Measurements from ENCODE around the gene CCDC157.
"Not testable (repeated sequence)": the region's sequence is repeated elsewhere in the genome, so short reads cannot be mapped to it uniquely, and the experiment has no call there.

Gene CCDC157

GRCh38 chr22:30392661-30393321, 36.0 kb downstream of the CCDC157 start:
- DNase-seq (ENCODE audit: low spot score) = peak; percentile 67

DNA sequence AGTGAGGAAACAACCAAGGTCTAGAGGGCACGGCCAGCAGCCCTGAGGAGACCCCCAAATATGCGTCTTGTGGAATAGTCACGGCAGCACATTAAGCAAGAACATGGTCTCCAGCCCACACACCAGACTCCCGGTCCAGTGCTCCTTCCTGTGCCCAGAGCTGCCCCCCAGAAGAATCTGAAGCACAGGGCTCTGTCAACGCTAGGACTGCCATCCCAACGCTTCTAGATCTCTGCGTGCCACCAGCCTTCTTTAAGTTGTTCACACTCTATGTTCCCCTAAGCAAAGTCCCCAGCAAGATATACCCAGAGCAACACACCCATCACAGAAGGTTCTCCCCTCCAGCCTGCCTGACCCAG, 36.5 kb downstream of the CCDC157 start:
- DNase-seq (ENCODE audit: low spot score) = no peak

DNA sequence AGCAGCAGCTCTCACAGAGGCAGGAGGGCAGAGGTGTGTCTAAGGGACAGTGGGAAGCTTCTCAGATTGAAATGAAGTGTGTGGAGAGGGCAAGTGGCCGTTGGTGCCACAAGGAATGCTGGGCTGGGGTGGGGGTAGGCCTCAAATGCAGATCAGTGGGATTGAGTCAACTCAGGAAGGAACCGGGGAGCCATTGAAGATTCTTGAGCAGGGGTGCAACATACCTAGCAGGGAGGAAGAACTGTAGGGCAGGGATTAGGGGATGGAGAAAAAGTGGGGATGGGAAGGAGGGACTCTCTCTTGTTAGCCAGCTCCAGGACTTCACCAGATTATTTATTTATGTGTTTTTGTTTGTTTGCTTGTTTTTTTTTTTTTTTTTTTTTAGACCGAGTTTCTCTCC, 37.1 kb downstream of the CCDC157 start:
- no peak for DNase-seq (ENCODE audit: low spot score)

DNA sequence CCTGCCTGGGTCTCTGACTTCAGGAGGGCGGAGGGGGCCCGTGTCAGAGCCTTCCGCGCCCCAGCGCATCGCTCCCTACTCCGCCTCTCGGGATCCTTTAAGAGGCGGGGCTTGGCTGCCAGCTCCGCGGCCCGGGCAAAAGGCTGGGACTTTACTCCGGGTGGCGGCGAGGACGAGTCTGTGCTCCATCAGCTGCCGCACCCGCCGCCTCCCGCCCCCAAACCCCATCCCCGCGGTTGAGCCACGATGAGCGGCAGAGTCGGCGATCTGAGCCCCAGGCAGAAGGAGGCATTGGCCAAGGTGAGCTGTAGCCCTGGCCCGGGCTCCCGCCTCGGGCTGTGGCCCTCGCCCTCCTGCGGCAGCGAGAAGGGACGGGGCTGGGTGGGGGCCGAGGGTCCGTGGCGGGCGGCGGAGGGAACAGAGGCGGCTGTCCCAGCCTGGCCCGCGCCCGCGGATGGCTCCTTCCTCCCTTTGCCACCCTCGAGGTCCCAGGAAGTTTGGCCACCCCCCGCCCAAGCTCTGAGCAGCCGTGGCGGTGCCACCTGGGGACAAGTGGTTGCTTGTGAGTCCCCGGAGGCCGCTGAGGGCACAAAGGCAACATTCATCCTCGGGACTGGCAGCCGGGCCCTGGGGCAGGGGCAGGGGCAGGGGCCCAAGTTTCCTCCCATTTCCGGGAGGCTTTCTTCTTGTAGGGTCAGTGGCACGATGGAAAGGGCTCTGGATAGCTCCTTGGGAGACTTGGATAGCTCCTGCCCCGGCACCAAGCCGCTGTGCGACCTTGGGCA, 40.3 kb downstream of the CCDC157 start, which contains the start of gene SEC14L2:
Gene SEC14L2 (plus strand): TSS at position 148 of the 785 bp plus-strand sequence. CDS start 99 bp downstream, at position 247.
- peak; percentile 70 for DNase-seq (ENCODE audit: low spot score)

- no peak for DNase-seq (ENCODE audit: low spot score)
These were observed 41.1 kb downstream of the CCDC157 start for GRCh38 chr22:30397656-30398635.

DNA sequence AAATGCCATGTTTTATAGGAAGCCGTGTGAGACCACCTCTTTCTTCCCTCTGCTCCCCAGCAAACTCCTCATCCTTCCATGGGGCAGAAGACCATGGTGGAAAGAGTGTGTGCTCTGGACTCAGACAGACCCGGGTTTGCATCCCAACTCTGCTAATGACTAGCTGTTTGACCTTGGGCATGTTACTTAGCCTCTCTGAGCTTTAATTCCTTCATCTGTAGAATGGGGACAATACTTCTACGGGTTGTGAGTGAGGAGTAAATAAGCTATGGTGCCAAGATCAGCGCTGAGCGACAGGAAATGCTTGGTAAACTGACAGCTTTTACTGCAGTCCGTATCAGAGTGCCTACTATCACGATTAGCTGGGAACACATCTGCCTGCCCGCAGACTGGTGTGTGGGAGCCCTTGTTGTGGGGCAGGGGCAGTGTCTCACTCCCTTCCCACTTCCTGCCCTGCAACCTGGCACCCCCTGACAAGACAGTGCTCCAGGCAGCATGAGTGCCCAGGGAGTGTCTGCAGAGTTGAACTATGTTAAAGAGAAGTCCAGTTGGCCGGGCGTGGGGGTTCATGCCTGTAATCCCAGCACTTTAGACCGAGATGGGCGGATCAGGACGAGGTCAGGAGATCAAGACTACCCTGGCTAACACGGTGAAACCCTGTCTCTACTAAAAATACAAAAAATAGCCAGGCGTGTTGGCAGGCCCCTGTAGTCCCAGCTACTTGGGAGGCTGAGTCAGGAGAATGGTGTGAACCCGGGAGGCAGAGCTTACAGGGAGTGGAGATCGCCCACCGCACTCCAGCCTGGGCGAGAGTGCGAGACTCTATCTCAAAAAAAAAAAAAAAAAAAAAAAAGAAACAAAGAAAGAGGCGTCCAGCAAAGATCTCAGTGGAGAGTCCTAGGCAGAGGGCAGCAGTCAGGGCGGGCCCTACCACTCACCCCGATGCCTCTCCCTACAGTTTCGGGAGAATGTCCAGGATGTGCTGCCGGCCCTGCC, 42.2 kb downstream of the CCDC157 start:
- DNase-seq (ENCODE audit: low spot score) = no peak

DNA sequence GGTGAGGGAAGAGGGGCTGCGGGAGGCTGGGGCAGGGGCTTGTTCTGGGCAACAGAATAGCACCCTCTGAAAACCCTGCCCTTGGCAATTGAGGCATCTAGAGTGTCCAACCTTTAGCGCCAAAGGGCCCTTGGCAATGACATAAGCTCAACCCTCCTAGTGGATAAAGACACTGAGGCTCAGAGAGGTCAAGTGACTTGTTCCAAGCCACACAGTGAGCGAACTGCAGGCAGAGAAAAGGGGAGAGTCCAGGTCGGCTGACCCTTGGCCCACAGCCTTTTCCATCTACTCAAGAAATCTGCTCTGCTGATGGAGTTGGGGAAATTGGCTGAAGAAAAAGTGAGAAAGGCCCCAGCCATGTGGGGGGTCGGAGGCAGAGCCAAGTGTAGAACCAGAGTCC, 42.9 kb downstream of the CCDC157 start:
- DNase-seq (ENCODE audit: low spot score) = no peak

- no peak for DNase-seq (ENCODE audit: low spot score)
These were observed 43.4 kb downstream of the CCDC157 start for GRCh38 chr22:30400159-30400558.

- DNase-seq (ENCODE audit: low spot score) = not testable (repeated sequence)
These were observed 44.2 kb downstream of the CCDC157 start for GRCh38 chr22:30401024-30401423.

DNA sequence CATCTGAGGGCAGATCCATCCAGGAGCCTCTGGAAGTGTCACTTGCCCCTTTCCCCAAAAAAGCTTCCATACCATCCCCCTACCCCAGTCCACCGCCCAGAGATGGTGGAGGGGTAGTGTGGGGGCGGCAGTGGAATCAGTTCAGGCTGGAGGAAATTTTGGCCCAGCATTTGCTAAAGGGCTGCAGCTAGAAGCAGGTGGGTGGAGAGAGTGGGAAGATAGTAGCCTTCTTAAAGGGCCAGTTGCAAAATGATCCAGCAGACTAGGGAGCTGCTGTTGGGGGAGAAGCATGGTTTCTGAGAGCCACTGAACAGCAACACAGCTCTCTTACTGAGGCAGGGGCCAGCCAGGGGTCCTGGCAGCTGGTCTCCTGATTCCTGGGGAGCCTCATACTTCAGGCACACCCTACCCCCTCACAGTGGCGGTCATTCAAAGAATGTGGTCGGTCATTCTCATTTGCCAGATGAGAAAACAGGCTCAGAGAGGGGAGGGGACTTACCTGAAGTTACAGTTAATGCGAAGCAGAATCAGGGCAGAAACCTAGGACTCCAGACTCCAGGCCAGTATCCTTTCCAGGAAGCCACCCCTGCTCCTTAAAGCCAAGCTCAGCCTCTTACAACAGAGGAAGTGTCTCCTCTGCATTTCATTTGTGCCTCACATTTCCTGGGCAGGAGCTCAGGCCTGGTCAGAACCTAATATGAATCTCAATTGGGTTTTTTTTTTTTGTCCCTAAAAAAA, 45.4 kb downstream of the CCDC157 start:
- no peak for DNase-seq (ENCODE audit: low spot score)

GRCh38 chr22:30402766-30403104, 45.9 kb downstream of the CCDC157 start:
- DNase-seq (ENCODE audit: low spot score) = not testable (repeated sequence)

GRCh38 chr22:30404307-30404706, 47.5 kb downstream of the CCDC157 start:
- DNase-seq (ENCODE audit: low spot score) = no peak

- DNase-seq (ENCODE audit: low spot score) = no peak
These were observed 48.9 kb downstream of the CCDC157 start for GRCh38 chr22:30405731-30406130.

- DNase-seq (ENCODE audit: low spot score) = no peak
These were observed 49.6 kb downstream of the CCDC157 start for GRCh38 chr22:30406400-30406799.

DNA sequence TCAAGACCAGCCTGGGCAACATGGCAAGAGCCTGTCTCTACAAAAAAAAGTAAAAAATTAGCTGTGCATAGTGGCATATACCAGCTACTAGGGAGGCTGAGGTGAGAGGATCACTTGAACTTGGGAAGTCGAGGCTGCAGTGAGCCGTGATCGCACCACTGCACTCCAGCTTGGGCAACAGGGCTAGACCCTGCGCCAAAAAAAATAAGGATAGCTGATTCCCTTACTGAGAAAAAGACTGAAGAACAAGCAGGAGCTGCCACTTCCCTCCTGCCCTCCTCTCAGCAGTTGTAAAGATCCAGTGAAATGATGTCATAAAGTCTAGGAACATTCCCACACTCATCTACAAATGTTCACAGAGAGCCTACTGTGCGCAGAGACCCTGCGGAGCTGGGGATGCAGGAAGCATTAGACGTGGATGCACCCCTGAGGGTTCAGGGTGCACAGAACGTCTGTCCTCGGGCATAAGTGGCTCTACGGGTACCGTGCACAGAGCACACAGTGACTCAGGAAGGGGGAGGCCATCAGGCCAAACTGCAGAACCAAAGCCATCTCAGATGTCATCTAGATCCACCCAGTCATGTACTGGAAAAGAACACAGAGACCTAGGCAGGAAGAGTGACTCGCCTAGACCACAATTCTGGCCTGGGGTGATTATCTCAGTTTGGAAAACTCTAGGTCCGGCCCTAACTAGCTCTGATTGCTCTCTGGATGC, 51.7 kb downstream of the CCDC157 start:
- DNase-seq (ENCODE audit: low spot score) = no peak

DNA sequence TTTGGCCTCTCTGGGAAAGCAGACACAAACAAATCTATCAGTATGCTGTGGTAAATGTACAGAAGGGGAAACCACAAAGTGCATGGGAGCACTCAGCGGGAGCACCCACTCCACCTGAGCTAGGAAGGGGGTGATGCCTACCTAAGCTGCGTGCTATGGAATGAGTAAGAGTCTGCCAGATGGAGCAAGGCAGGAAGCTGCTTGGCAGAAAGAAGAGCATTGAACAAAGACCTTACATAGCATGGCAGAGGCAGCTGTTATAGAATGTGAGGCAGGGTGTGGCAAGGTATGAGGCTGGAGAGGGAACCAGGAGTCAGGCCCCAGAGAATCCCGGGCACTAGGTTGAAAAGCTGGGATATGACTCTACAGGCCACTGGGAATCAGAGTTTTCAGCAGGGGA, 55.0 kb downstream of the CCDC157 start:
- DNase-seq (ENCODE audit: low spot score) = no peak

GRCh38 chr22:30413001-30413400, 56.2 kb downstream of the CCDC157 start:
- no peak for DNase-seq (ENCODE audit: low spot score)

DNA sequence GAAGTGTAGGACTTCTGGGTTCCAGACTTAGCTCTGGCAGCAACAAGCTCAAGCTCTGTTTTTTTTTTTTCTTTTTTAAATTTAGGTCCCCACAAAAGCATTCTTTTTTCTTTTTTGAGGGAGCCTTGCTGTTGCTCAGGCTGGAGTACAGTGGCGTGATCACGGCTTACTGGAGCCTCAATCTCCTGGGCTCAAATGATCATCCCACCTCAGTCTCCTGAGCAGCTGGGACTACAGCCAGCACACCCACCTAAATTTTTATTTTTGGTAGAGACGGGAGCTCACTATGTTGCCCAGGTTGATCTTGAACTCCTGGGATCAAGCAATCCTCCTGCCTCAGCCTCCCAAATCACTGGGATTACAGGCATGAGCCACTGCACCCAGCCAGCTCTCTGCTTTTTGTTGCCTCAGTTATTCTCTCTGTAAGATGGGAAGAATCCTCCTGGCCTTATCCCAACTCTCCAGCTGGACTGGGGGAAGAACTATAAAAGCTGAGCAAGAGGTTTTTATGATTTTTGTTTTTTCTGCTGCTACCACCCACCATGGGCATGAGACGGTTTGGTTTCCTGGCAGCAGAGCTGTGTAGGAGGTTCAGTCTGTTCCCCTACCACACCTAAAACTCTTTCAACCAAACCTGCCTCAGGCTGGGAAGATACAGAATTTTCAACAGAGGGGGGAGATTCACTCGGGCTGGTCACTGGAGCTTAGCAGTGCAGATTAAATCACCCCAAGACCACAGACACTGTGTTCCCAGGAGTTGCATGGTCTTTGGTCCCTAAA, 57.1 kb downstream of the CCDC157 start:
- DNase-seq (ENCODE audit: low spot score) = no peak

DNA sequence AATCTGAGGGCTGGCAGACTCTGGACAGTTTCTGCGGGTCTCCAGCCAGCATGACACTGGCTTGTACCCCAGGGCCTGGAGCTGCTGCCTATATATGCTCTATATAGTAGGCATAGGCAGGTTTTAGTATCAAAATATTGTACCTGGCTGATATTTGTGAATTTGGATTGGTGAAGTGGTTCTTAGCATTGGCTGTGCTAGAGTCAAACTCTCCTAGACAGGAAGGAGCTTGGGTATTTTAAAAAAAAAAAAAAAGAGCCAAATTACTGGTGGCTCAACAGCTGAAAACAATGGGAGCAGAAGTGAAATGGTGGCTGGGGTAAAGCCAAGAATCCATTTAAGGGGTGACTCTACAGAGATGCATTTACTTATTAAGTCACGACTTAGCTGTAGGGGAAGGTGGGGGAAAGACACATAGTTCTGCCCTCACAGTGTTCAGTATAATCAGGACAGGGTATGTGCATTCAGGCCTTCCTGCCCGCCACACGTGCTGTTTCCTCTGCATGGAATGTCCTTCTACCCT, 57.8 kb downstream of the CCDC157 start:
- no peak for DNase-seq (ENCODE audit: low spot score)
